Measurements from ENCODE around the gene DBNDD1.

- TF ChIP-seq CTCF (IDR thresholded peaks at IDR 0.05) (no peak), EP300 (IDR thresholded peaks at IDR 0.05) (no peak)
These were observed 42.2 kb upstream of the DBNDD1 start for GRCh38 chr16:90061437-90061836.
